Osteoblast (primary cell): Measurements from ENCODE around the gene PAK1. TPM values are rescaled to one million over a fixed set of nuclear protein-coding genes. Genes with fewer than 3 reads are reported as not detected.

ENCODE experiments used
- DNase-seq: peaks from one replicate; pipeline ENCODE4 v3.0.0; 2011; ENCODE audit warnings: low spot score, mixed read lengths; ENCODE audit not compliant: insufficient read length; ENCODE audit errors: missing footprints
- H2AFZ ChIP-seq: 2 replicates; pipeline ENCODE4 v1.6.0; 2011; ENCODE audit warnings: mild to moderate bottlenecking, low read length
- H3K27ac ChIP-seq: 2 replicates; pipeline ENCODE4 v1.5.1; 2011; ENCODE audit warnings: mild to moderate bottlenecking, low read depth, low read length, moderate library complexity
- H3K27me3 ChIP-seq: 2 replicates; pipeline ENCODE4 v1.6.0; 2012; ENCODE audit warnings: mild to moderate bottlenecking, control low read depth, inconsistent platforms, low read length, moderate library complexity; ENCODE audit not compliant: insufficient read depth
- H3K36me3 ChIP-seq: 2 replicates; pipeline ENCODE4 v1.5.1; 2011; ENCODE audit warnings: mild to moderate bottlenecking, low read length, control low read depth, moderate library complexity; ENCODE audit not compliant: insufficient read depth
- H3K4me1 ChIP-seq: 2 replicates; pipeline ENCODE4 v1.5.1; 2011; ENCODE audit warnings: mild to moderate bottlenecking, low read length, control low read depth, moderate library complexity; ENCODE audit not compliant: insufficient read depth
- H3K4me2 ChIP-seq: 2 replicates; pipeline ENCODE4 v1.6.0; 2011; ENCODE audit warnings: mild to moderate bottlenecking, low read length; ENCODE audit not compliant: insufficient read depth
- H3K4me3 ChIP-seq: fragments of 200-600 bp; sonication (generic); 3 replicates; pipeline ENCODE4 v1.5.1; 2012; ENCODE audit warnings: mild to moderate bottlenecking, low read length, inconsistent platforms; ENCODE audit not compliant: insufficient read depth
- H3K79me2 ChIP-seq: 2 replicates; pipeline ENCODE4 v1.6.0; 2012; ENCODE audit warnings: mild to moderate bottlenecking, low read length, control low read depth, inconsistent platforms; ENCODE audit not compliant: insufficient read depth
- H3K9me3 ChIP-seq: 2 replicates; pipeline ENCODE4 v1.5.1; 2011; ENCODE audit warnings: low read depth, low read length, control low read depth
- H4K20me1 ChIP-seq: 2 replicates; pipeline ENCODE4 v1.6.0; 2012; ENCODE audit warnings: mild to moderate bottlenecking, low read length, control low read depth; ENCODE audit not compliant: insufficient read depth
- CTCF ChIP-seq: IDR thresholded peaks from 2 replicates; pipeline ENCODE4 v1.5.1; 2011; ENCODE audit warnings: mild to moderate bottlenecking, low read depth, low read length, moderate library complexity; ENCODE audit errors: extremely low read depth
- total RNA-seq: library from RNA; depleted of rRNA; stranded (reverse); fragments of >200 nt; gene quantifications from 2 replicates; pipeline ENCODE4 v1.2.3, GENCODE V29; 2012

Gene PAK1
- total RNA-seq, 1 donor = 34.4 TPM

DNA sequence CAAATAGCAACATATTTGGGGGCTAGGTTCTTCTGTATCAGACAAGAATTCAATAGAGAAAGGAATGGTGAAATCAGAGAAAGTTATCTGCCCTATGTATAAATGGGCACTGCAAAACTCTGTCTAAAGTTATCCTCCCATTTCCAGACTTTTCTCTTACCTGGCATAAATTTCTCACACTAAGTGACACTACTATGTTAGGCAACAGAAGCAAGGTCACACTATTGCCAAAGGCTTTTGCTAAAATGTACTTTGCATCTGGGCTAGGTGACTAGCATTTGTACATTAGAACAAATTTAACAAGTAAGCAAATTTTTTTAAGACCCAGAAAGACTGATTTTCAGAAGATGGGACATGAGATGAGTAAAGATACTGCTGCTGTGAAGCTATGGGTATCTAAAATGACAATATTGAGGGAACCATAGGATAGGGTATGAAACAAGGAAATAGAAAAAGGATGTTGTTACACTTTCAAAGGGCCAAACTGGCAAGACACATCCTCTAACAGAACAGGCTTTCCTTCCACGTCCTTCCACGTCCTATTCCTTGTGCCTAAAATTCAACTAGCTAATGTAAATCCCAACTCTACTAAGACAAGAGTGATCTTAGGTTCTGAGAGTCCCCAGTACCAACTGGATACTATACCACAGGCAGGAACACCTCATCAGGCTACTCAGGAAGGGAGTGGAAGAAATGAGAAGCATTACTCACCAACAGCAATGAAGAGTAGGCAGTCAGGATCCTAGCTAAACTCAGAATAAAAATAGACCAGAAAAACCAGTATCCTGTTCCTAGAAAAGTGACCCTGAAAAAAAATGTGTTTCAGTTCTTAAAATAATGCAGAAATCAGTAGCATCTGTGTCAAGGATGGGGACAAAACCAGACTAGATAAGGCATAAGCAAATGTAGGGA is 195.0 kb downstream of the PAK1 start:
- no peaks in the 10 kb centered on the region for H3K9me3 ChIP-seq
- H3K27ac ChIP-seq = no peak overlapping the region
- no peaks in the 10 kb centered on the region for H3K79me2 ChIP-seq
- H2AFZ ChIP-seq = peak overlapping the region; percentile 64
- H3K36me3 ChIP-seq = no peaks in the 10 kb centered on the region
- TF ChIP-seq CTCF = no peak
- no peak overlapping the region for H3K4me2 ChIP-seq
- H3K4me1 ChIP-seq = peaks cover 8% of the 10 kb centered on the region
- DNase-seq = peak; percentile 76
- H3K4me3 ChIP-seq = no peak overlapping the region
- no peaks in the 10 kb centered on the region for H3K27me3 ChIP-seq
- H4K20me1 ChIP-seq = no peaks in the 10 kb centered on the region

DNA sequence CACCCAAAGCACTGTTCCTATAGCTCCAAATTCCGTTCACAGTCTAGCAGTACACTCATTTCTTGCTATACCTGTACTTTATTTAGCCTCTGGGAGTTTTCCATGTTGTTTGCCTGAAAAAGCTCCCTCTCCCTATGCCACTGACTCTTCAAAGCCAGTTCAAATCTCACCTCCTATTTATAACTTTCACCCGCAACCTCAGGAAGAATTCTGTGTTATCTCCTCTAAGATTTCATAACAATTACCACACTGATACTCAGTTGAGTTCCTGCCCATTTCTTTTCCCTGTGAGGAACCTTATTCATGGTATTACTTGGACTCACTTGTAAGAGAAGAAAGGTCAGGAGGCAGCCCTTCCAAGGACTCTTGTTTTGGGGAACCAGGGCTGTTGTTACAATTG is 197.6 kb downstream of the PAK1 start:
- no peak overlapping the region for H3K4me3 ChIP-seq
- no peak for DNase-seq
- no peak overlapping the region for H2AFZ ChIP-seq
- no peak overlapping the region for H3K4me2 ChIP-seq
- no peaks in the 10 kb centered on the region for H3K27me3 ChIP-seq
- no peaks in the 10 kb centered on the region for H3K9me3 ChIP-seq
- H3K79me2 ChIP-seq = no peaks in the 10 kb centered on the region
- H3K27ac ChIP-seq = no peak overlapping the region
- no peak for TF ChIP-seq CTCF
- no peaks in the 10 kb centered on the region for H4K20me1 ChIP-seq
- no peaks in the 10 kb centered on the region for H3K36me3 ChIP-seq
- H3K4me1 ChIP-seq = peaks cover 3% of the 10 kb centered on the region

Other genes with a start within 250 kb of the PAK1 start
- gene GDPD4, start 172.4 kb downstream of the PAK1 start, total RNA-seq = not detected in 2 replicates
- 2.9 and 4.4 TPM in 2 replicates for gene AQP11, start 115.9 kb upstream of the PAK1 start, total RNA-seq
- 84.9 and 85.8 TPM in 2 replicates for gene CLNS1A, start 163.7 kb upstream of the PAK1 start, total RNA-seq